DOHH2 (cell line): ENCODE results near the gene DCDC1.

Experiments used
- H3F3A ChIP-seq: fragments of 200-600 bp; sonication (generic), shearing (Covaris generic); 2 replicates; pipeline ENCODE4 v1.6.0; 2016; ENCODE audit warnings: antibody characterized with exemption, mild to moderate bottlenecking; ENCODE audit not compliant: control insufficient read depth, insufficient read depth
- H3K27ac ChIP-seq: fragments of 200-600 bp; sonication (generic); 2 replicates; pipeline ENCODE4 v1.5.1; 2014; ENCODE audit warnings: low read depth, mild to moderate bottlenecking, low read length, moderate library complexity
- H3K27me3 ChIP-seq: fragments of 200-600 bp; sonication (generic); 2 replicates; pipeline ENCODE4 v1.6.1; 2014; ENCODE audit warnings: mild to moderate bottlenecking, low read length, mixed read lengths; ENCODE audit not compliant: control insufficient read depth
- H3K36me3 ChIP-seq: fragments of 200-600 bp; sonication (generic); 2 replicates; pipeline ENCODE4 v1.6.1; 2014; ENCODE audit warnings: mild to moderate bottlenecking, low read length, moderate library complexity, mixed read lengths; ENCODE audit not compliant: control insufficient read depth
- H3K4me1 ChIP-seq: fragments of 200-600 bp; sonication (generic); 2 replicates; pipeline ENCODE4 v1.6.1; 2014; ENCODE audit warnings: mild to moderate bottlenecking, low read length, mixed read lengths; ENCODE audit not compliant: control insufficient read depth
- H3K4me2 ChIP-seq: fragments of 200-600 bp; sonication (generic); 2 replicates; pipeline ENCODE4 v1.6.0; 2014; ENCODE audit warnings: mild to moderate bottlenecking, low read length, moderate library complexity
- H3K4me3 ChIP-seq: fragments of 200-600 bp; sonication (generic); 2 replicates; pipeline ENCODE4 v1.5.1; 2014; ENCODE audit warnings: mild to moderate bottlenecking, low read length, mixed read lengths
- H3K79me2 ChIP-seq: fragments of 200-600 bp; sonication (generic); 2 replicates; pipeline ENCODE4 v1.6.1; 2014; ENCODE audit warnings: mild to moderate bottlenecking, low read length, mixed read lengths; ENCODE audit not compliant: control insufficient read depth
- H3K9me2 ChIP-seq: fragments of 200-600 bp; sonication (generic); replicated peaks from 2 replicates; pipeline ENCODE4 v1.6.1; 2014; ENCODE audit warnings: mild to moderate bottlenecking, low read length, mixed read lengths; ENCODE audit not compliant: control insufficient read depth
- H3K9me3 ChIP-seq: fragments of 200-600 bp; sonication (generic); 2 replicates; pipeline ENCODE4 v1.6.1; 2014; ENCODE audit warnings: antibody characterized with exemption, low read length, mixed read lengths; ENCODE audit not compliant: control insufficient read depth, insufficient read depth
- H4K20me1 ChIP-seq: fragments of 200-600 bp; sonication (generic); 2 replicates; pipeline ENCODE4 v1.6.0; 2014; ENCODE audit warnings: low read depth, mild to moderate bottlenecking, antibody characterized with exemption, low read length, moderate library complexity; ENCODE audit not compliant: control insufficient read depth, insufficient read depth
- CTCF ChIP-seq: fragments of 200-600 bp; sonication (generic); IDR thresholded peaks from one replicate; pipeline ENCODE4 v1.5.1; 2014; ENCODE audit warnings: antibody characterized with exemption, mild to moderate bottlenecking, low read depth, low read length; ENCODE audit not compliant: poor library complexity, severe bottlenecking
- EZH2phosphoT487 ChIP-seq: fragments of 200-600 bp; sonication (generic); IDR thresholded peaks from 2 replicates; pipeline ENCODE4 v1.6.1; 2017; ENCODE audit warnings: borderline replicate concordance, mild to moderate bottlenecking, antibody characterized with exemption, low read length, moderate library complexity, mixed read lengths

Gene DCDC1

GRCh38 chr11:31120428-31120827 is 249.1 kb downstream of the DCDC1 start:
- H4K20me1 ChIP-seq, result no peaks in the 10 kb centered on the region
- TF ChIP-seq EZH2phosphoT487, result no peak
- no peak for TF ChIP-seq CTCF
- H3K4me3 ChIP-seq, result no peak overlapping the region

DNA sequence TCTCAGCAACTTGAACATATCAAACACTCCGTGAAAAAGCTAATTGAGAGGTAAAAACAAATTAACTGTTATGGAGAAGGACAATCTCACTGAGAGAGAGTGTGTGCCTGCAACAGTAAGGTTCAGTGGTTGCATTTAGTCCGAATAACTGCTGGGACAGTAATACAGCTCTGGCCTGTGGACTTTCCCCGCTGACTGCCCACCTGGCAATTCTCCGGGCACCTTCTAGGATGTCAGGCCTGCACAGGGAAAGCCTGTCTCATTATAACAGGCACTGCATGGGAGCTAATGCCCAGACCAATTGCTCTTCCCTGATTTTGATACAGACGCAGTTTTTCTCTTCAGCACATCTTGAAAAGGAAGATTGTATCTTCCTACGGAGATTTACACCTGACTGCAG is 251.0 kb downstream of the DCDC1 start:
- Histone ChIP-seq H3K27me3 (no peaks in the 10 kb centered on the region), H3K4me2 (no peak overlapping the region), H3K27ac (no peak overlapping the region), H3K4me1 (no peaks in the 10 kb centered on the region), H3K36me3 (no peaks in the 10 kb centered on the region), H3K4me3 (no peak overlapping the region), H3K9me2 (no peaks in the 10 kb centered on the region), H3K9me3 (no peaks in the 10 kb centered on the region), H3F3A (no peaks in the 10 kb centered on the region), H4K20me1 (no peaks in the 10 kb centered on the region), H3K79me2 (no peaks in the 10 kb centered on the region)
- no peak for TF ChIP-seq EZH2phosphoT487
- TF ChIP-seq CTCF, result no peak

More at GRCh38 chr11:31120428-31120827, 249.1 kb downstream of the DCDC1 start:
- no peaks in the 10 kb centered on the region for H3K36me3 ChIP-seq
- no peaks in the 10 kb centered on the region for H3K27me3 ChIP-seq
- H3K27ac ChIP-seq, result no peak overlapping the region
- no peaks in the 10 kb centered on the region for H3K9me2 ChIP-seq
- no peaks in the 10 kb centered on the region for H3K4me1 ChIP-seq
- no peaks in the 10 kb centered on the region for H3K79me2 ChIP-seq
- no peaks in the 10 kb centered on the region for H3K9me3 ChIP-seq
- no peaks in the 10 kb centered on the region for H3F3A ChIP-seq
- no peak overlapping the region for H3K4me2 ChIP-seq

GRCh38 chr11:31117038-31117437 is 252.5 kb downstream of the DCDC1 start:
- no peaks in the 10 kb centered on the region for H3K9me2 ChIP-seq

More at GRCh38 chr11:31117038-31117437, 252.5 kb downstream of the DCDC1 start:
- no peaks in the 10 kb centered on the region for H3K27me3 ChIP-seq
- H3K4me1 ChIP-seq, result no peaks in the 10 kb centered on the region
- no peaks in the 10 kb centered on the region for H3K79me2 ChIP-seq
- TF ChIP-seq CTCF (no peak), EZH2phosphoT487 (no peak)
- H3K36me3 ChIP-seq, result no peaks in the 10 kb centered on the region
- H3K27ac ChIP-seq, result no peak overlapping the region
- no peaks in the 10 kb centered on the region for H3F3A ChIP-seq
- H3K4me3 ChIP-seq, result no peak overlapping the region
- H3K9me3 ChIP-seq, result no peaks in the 10 kb centered on the region
- no peak overlapping the region for H3K4me2 ChIP-seq
- H4K20me1 ChIP-seq, result no peaks in the 10 kb centered on the region
